GM18951 (cell line): Measurements from ENCODE around the gene GEMIN7.

ENCODE experiments used
- POLR2A ChIP-seq: IDR thresholded peaks from 4 replicates; pipeline ENCODE4 v1.6.1; 2011; ENCODE audit warnings: mild to moderate bottlenecking; ENCODE audit not compliant: insufficient read length, insufficient read depth; ENCODE audit errors: extremely low read depth
- in situ Hi-C: fragments of 300-500 bp; cut with MboI; formaldehyde crosslinking; loops from one replicate; pipeline ENCODE4 v1.12.0; 2022; ENCODE audit warnings: low sequenced_read_pairs, mixed read lengths, inconsistent platforms; ENCODE audit not compliant: unreplicated experiment

Gene GEMIN7, protein sequence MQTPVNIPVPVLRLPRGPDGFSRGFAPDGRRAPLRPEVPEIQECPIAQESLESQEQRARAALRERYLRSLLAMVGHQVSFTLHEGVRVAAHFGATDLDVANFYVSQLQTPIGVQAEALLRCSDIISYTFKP

DNA sequence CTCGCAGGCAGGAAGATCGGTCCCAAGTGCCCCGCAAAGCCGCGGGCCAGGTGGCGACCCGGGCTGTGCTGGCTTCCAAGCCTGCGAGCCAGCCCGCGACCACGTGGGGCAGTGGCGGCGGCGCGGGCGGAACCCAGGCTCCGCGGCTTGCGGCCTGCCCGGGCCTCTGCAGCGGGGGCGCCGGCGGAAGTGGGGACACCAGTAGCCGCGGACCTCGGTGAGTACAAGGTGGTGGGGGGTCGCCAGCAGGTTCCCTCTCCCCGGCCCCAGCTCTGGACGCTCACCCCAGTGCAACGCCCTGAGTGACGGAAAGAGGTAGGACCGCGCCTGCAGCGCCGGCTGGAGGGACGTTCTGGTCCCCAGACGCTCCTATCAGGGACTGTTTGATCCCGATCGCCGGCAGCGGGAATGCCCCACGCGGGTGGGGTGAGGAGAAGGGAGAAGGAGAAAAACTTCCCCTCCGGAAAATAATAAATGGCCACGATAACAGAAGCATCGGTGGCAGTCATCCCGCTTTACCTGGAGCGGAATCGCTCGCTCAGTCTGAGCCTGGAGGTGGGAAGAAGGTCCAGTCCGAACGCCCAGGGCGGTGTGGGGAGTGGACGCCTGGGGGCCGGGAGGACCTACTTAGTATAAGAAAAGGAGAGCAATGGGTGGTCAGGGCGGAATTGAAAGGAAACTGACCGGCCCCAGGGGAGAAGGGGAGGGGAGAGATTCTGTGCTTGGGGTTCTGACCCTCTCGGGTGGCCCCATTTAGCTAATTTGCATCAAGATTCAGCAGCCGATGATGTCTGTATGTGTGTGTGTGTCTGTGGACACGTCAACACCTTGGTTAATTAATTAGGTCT is at the start of gene GEMIN7:
TSS of gene GEMIN7 (plus strand) at position 198 of the 848 bp plus-strand sequence. CDS start 10,855 bp downstream, outside the sequence.
- peak; percentile 71 for TF ChIP-seq POLR2A
- in situ Hi-C loops: no loop called here

DNA sequence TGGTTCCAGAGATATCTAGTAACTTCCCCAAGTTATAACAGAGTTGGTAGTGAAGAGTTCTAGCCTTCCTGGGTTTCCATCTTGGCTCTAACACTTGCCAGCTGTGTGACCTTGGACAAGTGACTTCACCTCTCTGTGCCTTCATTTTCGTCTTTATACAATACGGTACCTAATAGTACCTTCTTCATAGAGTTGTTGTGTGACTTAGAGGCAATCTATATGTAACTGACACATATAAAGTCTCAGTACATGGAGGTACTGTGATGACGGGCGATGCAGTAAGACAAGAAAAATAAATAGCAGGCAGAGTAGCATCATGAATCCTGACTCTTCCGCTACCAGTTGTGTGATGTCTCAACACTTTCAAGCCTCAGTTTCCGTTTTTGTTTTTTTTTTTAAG is 48.2 kb upstream of the GEMIN7 start:
- no peak for TF ChIP-seq POLR2A
- in situ Hi-C loops: no loop called here

DNA sequence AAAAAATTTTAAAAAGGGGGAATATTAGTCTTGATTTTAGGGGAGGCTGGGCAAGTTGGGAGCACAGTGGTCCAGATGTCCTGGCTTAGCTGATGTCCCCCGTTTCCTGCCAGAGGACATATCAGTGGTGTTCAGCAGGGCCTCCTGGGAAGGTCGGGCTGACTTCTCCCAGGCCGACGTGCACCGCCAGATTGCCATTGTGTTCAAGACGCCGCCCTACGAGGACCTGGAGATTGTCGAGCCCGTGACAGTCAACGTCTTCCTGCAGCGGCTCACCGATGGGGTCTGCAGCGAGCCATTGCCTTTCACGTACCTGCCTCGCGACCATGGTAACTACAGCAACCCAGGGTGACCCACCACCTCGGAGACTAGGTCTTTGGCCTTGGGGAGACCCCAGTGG is 46.6 kb upstream of the GEMIN7 start:
- in situ Hi-C loops: no loop called here
- TF ChIP-seq POLR2A: no peak

DNA sequence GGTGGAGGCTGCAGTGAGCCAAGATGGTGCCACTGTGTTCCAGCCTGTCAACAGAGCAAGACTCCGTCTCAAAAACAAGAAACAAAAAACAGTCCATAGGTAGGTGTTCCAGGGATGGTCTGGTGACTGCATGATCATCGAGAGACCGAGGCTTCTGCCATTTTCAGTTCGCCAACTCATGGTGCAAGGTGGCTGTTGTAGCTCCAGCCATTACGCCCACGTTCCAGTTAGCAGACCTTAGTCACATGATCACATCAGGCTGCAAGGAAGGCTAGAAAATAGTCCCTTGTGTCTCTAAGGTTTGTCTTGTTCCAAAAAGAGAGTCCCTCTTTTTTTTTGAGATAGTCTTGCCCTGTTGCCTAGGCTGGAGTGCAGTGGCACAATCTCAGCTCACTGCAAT is 43.3 kb upstream of the GEMIN7 start:
- in situ Hi-C loops: no loop called here

DNA sequence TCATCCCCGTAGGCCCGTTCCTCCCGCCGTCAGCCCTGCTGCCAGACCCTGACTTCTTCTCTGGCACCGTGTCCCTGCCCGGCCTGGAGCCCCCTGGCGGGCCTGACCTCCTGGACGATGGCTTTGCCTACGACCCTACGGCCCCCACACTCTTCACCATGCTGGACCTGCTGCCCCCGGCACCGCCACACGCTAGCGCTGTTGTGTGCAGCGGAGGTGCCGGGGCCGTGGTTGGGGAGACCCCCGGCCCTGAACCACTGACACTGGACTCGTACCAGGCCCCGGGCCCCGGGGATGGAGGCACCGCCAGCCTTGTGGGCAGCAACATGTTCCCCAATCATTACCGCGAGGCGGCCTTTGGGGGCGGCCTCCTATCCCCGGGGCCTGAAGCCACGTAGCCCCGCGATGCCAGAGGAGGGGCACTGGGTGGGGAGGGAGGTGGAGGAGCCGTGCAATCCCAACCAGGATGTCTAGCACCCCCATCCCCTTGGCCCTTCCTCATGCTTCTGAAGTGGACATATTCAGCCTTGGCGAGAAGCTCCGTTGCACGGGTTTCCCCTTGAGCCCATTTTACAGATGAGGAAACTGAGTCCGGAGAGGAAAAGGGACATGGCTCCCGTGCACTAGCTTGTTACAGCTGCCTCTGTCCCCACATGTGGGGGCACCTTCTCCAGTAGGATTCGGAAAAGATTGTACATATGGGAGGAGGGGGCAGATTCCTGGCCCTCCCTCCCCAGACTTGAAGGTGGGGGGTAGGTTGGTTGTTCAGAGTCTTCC is 41.5 kb upstream of the GEMIN7 start:
- TF ChIP-seq POLR2A: no peak
- in situ Hi-C loops: no loop called here

More for the DNA sequence above, 43.3 kb upstream of the GEMIN7 start:
- TF ChIP-seq POLR2A: no peak

DNA sequence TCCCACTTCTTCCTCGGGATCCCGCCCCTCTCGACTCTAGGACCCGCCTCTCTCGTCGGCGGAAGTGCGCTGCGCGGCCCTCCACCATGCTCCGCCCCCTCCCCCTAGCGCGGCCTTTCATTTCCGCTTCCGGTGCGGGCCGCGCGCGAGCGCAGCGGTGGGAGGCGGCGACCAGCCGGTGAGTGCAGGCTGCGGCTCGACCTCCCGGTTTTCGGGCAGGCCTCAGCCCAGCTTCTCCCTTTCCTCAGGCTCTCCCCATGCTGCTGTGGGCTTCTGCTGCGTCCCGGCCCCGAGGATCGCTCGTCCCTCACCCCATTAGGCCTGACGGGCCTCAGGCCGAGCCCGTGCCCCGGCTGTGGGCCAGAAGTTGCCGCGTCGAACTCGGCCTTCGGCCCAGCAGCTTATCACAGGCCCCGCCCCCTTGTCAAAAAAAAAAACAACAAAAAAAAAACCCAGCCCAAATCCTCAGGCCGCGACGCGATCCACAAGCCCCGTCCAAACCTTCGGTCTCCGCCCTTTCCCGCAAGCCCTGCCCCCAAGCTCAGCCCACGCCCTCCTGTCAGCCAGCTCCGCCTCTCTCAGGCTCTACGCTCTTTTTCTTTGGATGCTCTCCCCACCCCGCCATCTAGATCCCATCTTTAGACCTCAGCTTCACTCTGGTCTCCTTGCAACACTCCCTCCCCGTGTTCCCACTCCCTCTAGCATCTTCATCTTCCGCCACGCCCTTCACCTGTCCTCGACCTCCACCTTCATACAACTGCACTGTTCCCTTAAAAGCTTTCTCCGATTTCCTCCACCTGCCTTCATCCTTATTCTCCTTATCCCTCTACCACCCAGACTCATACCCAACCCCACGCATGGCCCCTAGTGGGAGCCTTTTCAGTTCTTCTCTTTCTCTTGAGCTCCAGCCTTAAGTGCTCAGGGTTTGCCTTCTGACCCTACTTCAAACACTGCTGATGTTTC is 39.8 kb upstream of the GEMIN7 start, which contains the start of gene CLASRP:
TSS of gene CLASRP (plus strand) at position 115 of the 963 bp plus-strand sequence. CDS start 1,168 bp downstream, outside the sequence.
- TF ChIP-seq POLR2A: peak; percentile 95

DNA sequence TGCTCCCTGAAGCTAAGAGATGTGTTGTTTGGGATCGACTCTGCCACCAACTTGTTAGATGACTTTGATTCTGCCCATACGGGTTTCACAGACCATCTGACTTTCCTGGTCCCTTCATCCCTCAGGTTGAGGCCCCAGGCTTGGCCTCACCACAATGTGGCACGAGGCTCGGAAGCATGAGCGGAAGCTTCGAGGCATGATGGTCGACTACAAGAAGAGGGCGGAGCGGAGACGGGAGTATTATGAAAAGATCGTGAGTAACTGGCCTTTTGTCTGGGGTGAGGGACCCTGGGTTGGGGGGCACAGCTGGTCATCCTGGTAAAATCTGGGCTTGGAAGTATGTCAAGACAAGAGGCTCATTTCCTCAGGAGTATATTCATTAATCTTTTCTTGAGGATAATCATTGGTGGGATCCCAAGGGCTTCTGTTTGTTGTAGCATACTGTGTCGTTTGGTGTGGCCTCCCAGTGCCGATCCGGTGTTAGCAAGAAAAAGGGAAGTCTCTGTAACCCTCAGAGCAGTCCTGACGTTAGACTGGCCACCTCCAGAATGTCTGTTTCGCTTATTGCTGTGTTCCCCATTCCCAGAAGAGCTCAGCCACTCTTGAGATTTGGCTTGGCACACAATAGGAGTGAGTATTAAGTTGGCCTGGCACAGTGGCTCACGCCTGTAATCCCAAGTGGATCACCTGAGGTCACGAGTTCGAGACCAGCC is 38.8 kb upstream of the GEMIN7 start:
- in situ Hi-C loops: no loop called here
- no peak for TF ChIP-seq POLR2A

More for the DNA sequence above, 39.8 kb upstream of the GEMIN7 start, which contains the start of gene CLASRP:
- in situ Hi-C loops: no loop called here

DNA sequence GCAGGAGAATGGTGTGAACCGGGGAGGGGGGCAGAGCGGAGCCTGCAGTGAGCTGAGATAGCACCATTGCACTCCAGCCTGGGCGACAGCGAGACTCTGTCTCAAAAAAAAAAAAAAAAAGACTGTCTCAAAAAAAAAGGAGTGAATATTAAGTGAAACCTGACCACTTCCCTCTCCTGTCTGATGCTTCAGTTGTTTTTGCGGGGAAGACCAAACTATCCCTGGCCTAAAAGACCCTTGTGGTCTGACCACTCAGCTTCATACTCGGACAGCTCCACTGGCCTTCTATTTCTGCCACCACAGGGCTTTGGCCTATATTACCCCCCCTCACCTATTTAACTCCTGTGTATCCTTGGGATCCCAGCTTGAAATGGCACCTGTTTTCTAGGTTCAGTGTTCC is 37.9 kb upstream of the GEMIN7 start:
- no peak for TF ChIP-seq POLR2A
- in situ Hi-C loops: no loop called here

DNA sequence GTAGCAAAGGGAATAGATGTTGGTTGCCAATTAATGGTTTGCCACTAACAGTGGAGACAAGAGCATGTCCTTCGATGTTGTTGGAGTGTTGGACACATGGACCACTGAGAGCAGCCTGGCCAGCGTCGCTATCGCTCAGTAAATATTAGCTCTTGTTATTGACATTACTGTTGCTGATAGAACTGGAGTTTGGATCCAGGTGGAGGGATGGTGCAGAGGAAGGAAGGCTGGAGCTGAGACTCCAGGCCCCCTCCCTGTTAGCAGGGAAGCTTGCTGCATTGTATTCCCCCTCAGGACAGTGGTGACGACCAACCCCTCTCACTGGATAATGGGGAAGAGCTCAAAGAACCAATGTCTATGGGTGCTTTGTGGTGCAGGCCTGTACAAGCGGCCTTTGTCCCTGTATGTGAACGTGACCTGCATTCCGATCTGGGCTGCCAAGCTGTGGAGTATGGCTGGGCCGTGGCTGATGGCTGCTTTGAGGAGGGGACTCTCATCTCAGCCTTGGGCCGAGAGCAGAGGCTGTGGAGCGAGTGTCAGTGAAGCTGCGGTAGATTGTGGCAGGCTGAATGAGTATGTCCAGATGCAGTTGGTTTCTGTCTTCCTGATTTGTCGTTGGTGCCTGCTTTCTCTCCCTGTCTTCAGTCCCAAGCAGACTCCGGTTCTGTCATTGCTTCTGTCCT is 33.2 kb upstream of the GEMIN7 start:
- TF ChIP-seq POLR2A: no peak
- in situ Hi-C loops: no loop called here

DNA sequence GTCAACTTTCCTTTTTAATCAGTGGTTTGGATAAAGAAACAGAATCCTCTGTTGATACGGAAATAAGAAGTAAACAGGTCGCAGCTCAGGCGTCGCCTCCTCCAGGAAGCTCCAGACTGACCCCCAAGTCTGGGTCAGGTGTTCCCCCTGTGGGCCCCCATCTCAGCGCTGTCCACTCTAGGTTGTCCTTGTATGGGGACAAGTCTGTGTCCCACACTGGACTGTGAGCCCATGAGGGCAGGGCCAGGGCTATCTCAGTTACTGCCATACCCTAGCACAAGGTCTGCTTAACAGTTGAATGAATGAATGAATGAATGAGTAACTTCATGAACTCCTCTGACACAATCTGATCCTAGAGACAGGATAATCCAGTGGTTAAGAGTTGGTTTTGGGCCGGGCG is 32.7 kb upstream of the GEMIN7 start:
- in situ Hi-C loops: no loop called here
- TF ChIP-seq POLR2A: no peak

DNA sequence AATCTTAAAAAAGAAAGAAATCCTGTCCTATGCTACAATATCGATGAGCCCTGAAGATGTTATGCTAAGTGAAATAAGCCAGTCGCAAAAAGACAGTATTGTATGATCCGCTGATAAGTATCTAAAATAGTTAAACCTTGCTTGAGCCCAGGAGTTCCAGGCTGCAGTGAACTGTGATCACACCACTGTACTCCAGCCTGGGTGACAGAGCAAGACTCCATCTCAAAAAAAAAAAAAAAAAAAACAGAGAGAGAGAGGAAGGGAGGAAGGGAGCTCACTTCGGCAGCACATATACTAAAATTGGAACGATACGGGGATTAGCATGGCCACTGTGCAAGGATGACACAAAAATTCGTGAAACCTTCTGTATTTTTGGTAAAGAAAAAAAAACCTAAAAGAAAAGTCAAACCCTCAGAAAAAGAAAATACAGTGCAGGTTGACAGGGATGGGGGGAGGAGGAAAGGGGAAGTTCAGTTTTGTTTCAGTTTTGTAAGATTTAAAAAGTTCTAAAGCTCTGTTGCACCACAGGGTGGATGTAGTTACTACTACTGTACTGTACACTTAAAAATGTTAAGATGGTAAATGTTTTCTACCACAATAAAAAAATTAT is 31.8 kb upstream of the GEMIN7 start:
- TF ChIP-seq POLR2A: no peak
- in situ Hi-C loops: no loop called here

DNA sequence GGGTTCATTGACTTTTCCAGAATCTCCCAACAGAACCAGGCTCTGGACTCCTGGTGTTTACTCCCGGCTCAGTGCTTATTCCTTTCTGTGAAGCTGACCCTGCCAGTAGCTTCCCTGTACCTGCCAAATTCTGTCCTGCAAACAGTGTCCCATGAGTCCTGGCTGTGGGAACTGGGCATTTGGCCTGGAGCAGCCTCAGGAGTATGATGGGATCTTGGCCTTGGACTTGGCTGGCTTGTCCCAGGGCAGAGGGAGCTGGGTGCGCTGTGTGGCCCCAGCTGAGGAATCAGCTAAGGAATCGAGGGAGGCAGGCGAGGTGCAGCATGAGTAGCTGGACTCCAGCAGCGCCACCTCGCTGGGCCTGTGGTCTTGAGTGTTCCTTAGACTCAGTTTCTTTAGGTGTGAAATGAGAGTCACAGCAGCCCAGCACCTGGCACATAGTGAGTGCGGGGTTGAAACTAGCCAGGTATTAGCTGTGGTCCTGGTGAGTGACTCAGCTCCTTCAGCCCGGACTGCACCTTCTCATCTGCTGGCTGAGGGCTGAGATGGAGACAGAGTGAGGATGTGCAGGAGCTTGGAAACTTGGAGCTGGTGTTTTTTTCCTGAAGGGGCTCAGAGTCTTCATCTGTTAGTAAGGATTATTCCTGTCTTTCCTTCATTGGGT is 29.9 kb upstream of the GEMIN7 start:
- in situ Hi-C loops: no loop called here

More for the DNA sequence above, 29.9 kb upstream of the GEMIN7 start:
- no peak for TF ChIP-seq POLR2A
